ENCODE measurements around the gene NALF2. TPM values are rescaled to one million over a fixed set of nuclear protein-coding genes. Genes with fewer than 3 reads are reported as not detected.

The NALF2 gene
- total RNA-seq: under 1 TPM in 2 of 4 donors, not detected in 2; 0.35 to 0.58 TPM

GRCh38 chrX:69503782-69504625, at the start of gene NALF2:
TSS of gene NALF2 (plus strand) at chrX:69504326. CDS start at chrX:69505283, 957 bp downstream.
- DNase-seq: peak in 1 of 2 donors; percentile 35
- no peaks in the 10 kb centered on the region for H3K4me1 ChIP-seq
- TF ChIP-seq POLR2A (IDR thresholded peaks at IDR 0.05) (no peak), CTCF (IDR thresholded peaks at IDR 0.05) (no peak)
- H3K4me3 ChIP-seq: peak within 1 kb of the TSS; percentile 25 to 36
- no peak within 1 kb of the TSS for H3K27ac ChIP-seq
- peaks cover 0 to 9% of the 10 kb centered on the region in 2 donors for H3K27me3 ChIP-seq
- H3K9me3 ChIP-seq: no peaks in the 10 kb centered on the region
- no peaks in the 10 kb centered on the region for H3K36me3 ChIP-seq
- intact Hi-C loops (cut with DNase I; ENCODE audit: low total_unique reads): no loop called here

DNA sequence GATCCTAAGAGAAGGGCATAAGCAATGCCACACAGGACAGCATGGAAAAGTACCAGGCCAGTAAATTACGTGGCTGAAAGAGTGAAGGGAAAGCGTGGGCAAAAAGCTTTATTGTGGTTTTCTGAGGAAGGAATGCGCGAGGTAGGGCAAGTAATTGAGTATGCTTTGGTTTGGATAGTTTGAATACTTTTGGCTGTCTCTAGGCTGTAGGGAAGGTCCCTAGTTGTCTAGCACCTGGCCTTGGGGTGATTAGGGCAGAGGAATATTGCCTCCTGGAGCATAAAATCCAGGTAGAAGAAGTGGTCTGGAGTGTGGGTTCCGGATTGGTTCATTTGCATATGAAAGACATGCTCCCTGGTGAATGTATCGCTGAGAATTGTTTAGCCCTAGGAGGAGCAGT, 46.4 kb upstream of the NALF2 start:
- no peaks in the 10 kb centered on the region for H3K4me1 ChIP-seq
- no peaks in the 10 kb centered on the region for H3K9me3 ChIP-seq
- no peaks in the 10 kb centered on the region for H3K36me3 ChIP-seq
- H3K4me3 ChIP-seq: no peak overlapping the region
- DNase-seq: no peak
- TF ChIP-seq POLR2A (IDR thresholded peaks at IDR 0.05): no peak
- no peak for TF ChIP-seq CTCF (IDR thresholded peaks at IDR 0.05)
- no peak overlapping the region for H3K27ac ChIP-seq
- intact Hi-C loops (cut with DNase I; ENCODE audit: low total_unique reads): no loop called here
- no peaks in the 10 kb centered on the region for H3K27me3 ChIP-seq

DNA sequence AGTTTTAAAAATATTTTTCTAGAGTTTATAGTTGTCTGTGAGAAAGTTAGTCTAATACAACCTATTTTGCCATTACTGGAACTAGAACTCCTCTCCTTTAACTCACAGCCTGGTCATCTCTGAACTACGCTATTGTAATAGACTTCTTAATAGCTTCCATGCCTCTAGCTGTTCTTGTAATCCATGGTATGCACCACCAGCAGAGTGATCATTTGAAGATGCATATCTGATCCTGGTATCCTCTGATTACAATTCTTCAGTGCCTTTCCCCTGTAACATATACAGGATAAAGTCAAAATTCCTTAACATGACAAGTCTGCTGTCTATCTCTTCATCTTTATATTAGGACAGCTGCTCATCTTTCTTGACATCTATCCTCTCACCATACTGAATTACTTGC, 37.6 kb upstream of the NALF2 start:
- no peaks in the 10 kb centered on the region for H3K9me3 ChIP-seq
- no peak overlapping the region for H3K4me3 ChIP-seq
- intact Hi-C loops (cut with DNase I; ENCODE audit: low total_unique reads): no loop called here
- H3K4me1 ChIP-seq: no peaks in the 10 kb centered on the region
- no peak for DNase-seq
- H3K36me3 ChIP-seq: no peaks in the 10 kb centered on the region
- H3K27ac ChIP-seq: no peak overlapping the region
- no peaks in the 10 kb centered on the region for H3K27me3 ChIP-seq
- TF ChIP-seq POLR2A (IDR thresholded peaks at IDR 0.05): no peak
- no peak for TF ChIP-seq CTCF (IDR thresholded peaks at IDR 0.05)

DNA sequence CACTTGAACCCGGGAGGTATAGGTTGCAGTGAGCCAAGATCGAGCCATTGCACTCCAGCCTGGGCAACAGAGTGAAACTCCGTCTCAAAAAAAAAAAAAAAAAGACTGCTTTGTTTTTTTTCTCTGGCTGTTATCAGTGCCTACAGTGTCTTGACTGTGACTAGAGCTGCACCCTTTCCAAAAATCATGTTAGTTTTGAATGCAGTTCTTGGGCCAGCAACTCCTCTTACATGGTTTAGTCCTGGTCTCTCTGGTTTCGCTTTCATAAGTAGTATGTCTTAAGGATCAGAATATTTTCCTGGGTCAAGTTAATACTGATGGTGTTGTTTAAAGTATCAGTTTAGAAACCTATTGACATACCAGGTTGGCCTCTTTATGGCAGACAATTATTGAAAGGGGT, 34.2 kb upstream of the NALF2 start:
- H3K27ac ChIP-seq: no peak overlapping the region
- H3K4me1 ChIP-seq: no peaks in the 10 kb centered on the region
- no peak for DNase-seq
- H3K27me3 ChIP-seq: no peaks in the 10 kb centered on the region
- H3K9me3 ChIP-seq: no peaks in the 10 kb centered on the region
- H3K4me3 ChIP-seq: no peak overlapping the region
- TF ChIP-seq POLR2A (IDR thresholded peaks at IDR 0.05) (no peak), CTCF (IDR thresholded peaks at IDR 0.05) (no peak)
- H3K36me3 ChIP-seq: no peaks in the 10 kb centered on the region
- intact Hi-C loops (cut with DNase I; ENCODE audit: low total_unique reads): no loop called here

- no peak overlapping the region for H3K4me3 ChIP-seq
- no peak for TF ChIP-seq CTCF (IDR thresholded peaks at IDR 0.05)
- no peak overlapping the region for H3K27ac ChIP-seq
- DNase-seq: no peak
- no peaks in the 10 kb centered on the region for H3K4me1 ChIP-seq
- H3K36me3 ChIP-seq: no peaks in the 10 kb centered on the region
- peaks cover 0 to 8% of the 10 kb centered on the region in 2 donors for H3K27me3 ChIP-seq
- intact Hi-C loops (cut with DNase I; ENCODE audit: low total_unique reads): no loop called here
- no peaks in the 10 kb centered on the region for H3K9me3 ChIP-seq
These were observed 14.5 kb upstream of the NALF2 start for GRCh38 chrX:69489625-69490024.

Measured in uterus (tissue), 4 donors.